ENCODE results near the gene IL22. TPM values are rescaled to one million over a fixed set of nuclear protein-coding genes. Genes with fewer than 3 reads are reported as not detected.

The IL22 gene
- total RNA-seq, 1 experiment from 2014 or later: not detected

GRCh38 chr12:68206446-68206845, 47.0 kb downstream of the IL22 start:
- BruUV-seq (replicated peaks): no TSS peak
- no peak overlapping the region for H3K27ac ChIP-seq (ENCODE audit: low read depth, low read length)
- no peaks in the 10 kb centered on the region for H3K9me2 ChIP-seq (ENCODE audit: insufficient read depth)
- H3K27me3 ChIP-seq (ENCODE audit: insufficient read depth, low read length): no peaks in the 10 kb centered on the region
- POLR2A ChIA-PET: no interaction called here
- H3K9me3 ChIP-seq (ENCODE audit: control insufficient read depth in 1 of 2, insufficient read depth in 1 of 2, low read depth in 1 of 2, low read length in 2 of 2): no peaks in the 10 kb centered on the region
- no peak for ATAC-seq
- no peaks in the 10 kb centered on the region for H3K79me2 ChIP-seq (ENCODE audit: insufficient read depth, low read length)
- intact Hi-C loops (cut with micrococcal nuclease): no loop called here
- no peak overlapping the region for H3K4me3 ChIP-seq (replicated peaks in 1 of 2; ENCODE audit: low read depth in 1 of 2, low read length in 2 of 2)
- no peak overlapping the region for H3K9ac ChIP-seq (ENCODE audit: low read length)
- TF ChIP-seq EZH2phosphoT487 (IDR thresholded peaks at IDR 0.05; ENCODE audit: borderline replicate concordance) (no peak), ELF1 (IDR thresholded peaks at IDR 0.05; ENCODE audit: borderline replicate concordance, low read depth) (no peak), POLR2AphosphoS5 (IDR thresholded peaks at IDR 0.05; ENCODE audit: low read depth, low read length) (no peak), ATF3 (IDR thresholded peaks at IDR 0.05) (no peak), EZH2 (IDR thresholded peaks at IDR 0.05) (no peak), CBX3 (IDR thresholded peaks at IDR 0.05; ENCODE audit: low read depth) (no peak), EGR1 (IDR thresholded peaks at IDR 0.05; ENCODE audit: low read depth) (no peak), CEBPB (IDR thresholded peaks at IDR 0.05; ENCODE audit: low read depth) (no peak), REST (IDR thresholded peaks at IDR 0.05; ENCODE audit: low read depth) (no peak), SRF (IDR thresholded peaks at IDR 0.05; ENCODE audit: low read depth) (no peak), FOSL1 (IDR thresholded peaks at IDR 0.05; ENCODE audit: low read depth) (no peak), RAD21 (IDR thresholded peaks at IDR 0.05; ENCODE audit: low read depth) (no peak), SP1 (IDR thresholded peaks at IDR 0.05; ENCODE audit: low read depth) (no peak), SIN3A (IDR thresholded peaks at IDR 0.05; ENCODE audit: low read depth) (no peak), JUND (IDR thresholded peaks at IDR 0.05) (no peak), ZBTB33 (IDR thresholded peaks at IDR 0.05; ENCODE audit: extremely low read depth, insufficient replicate concordance, low read length) (no peak)
- H3K36me3 ChIP-seq (ENCODE audit: control insufficient read depth in 1 of 2, insufficient read depth in 2 of 2, low read length in 2 of 2): no peaks in the 10 kb centered on the region
- H2AFZ ChIP-seq (ENCODE audit: low read depth, low read length, poor library complexity, severe bottlenecking): no peak overlapping the region
- no peaks in the 10 kb centered on the region for H4K20me1 ChIP-seq (ENCODE audit: insufficient read depth)
- CTCF ChIA-PET: no interaction called here
- no peak for DNase-seq (ENCODE audit: low read depth, low spot score)
- RAD21 ChIA-PET (ENCODE audit: low non-redundant PET in 1 of 2, low total read pairs in 2 of 2, uncharacterized antibody in 2 of 2, unreplicated experiment in 2 of 2): no interaction called here
- H3K4me2 ChIP-seq (ENCODE audit: low read length): no peak overlapping the region
- peaks cover 0 to 5% of the 10 kb centered on the region in 2 experiments; a peak in 1 of 4 replicates for H3K4me1 ChIP-seq (ENCODE audit: control insufficient read depth in 1 of 2, insufficient read depth in 2 of 2, low read length in 2 of 2)
